GM21390 (cell line): Measurements from ENCODE around the gene IGDCC3.

Experiments
- ATAC-seq: cut with Tn5 transposase; IDR thresholded peaks from one replicate; pipeline ENCODE4 v1.9.1; 2021; ENCODE audit not compliant: unreplicated experiment

The IGDCC3 gene

GRCh38 chr15:65388306-65389080, 10.7 kb upstream of the IGDCC3 start:
- no peak for ATAC-seq

- ATAC-seq = no peak
Observed at GRCh38 chr15:65386886-65387285, 9.1 kb upstream of the IGDCC3 start.

- no peak for ATAC-seq
Observed at GRCh38 chr15:65386376-65386775, 8.6 kb upstream of the IGDCC3 start.

GRCh38 chr15:65385870-65386258, 8.1 kb upstream of the IGDCC3 start:
- ATAC-seq = no peak

GRCh38 chr15:65384895-65385869, 7.4 kb upstream of the IGDCC3 start:
- ATAC-seq = no peak

GRCh38 chr15:65384505-65384894, 6.7 kb upstream of the IGDCC3 start:
- ATAC-seq = no peak

GRCh38 chr15:65383991-65384390, 6.2 kb upstream of the IGDCC3 start:
- ATAC-seq = no peak

GRCh38 chr15:65383456-65383855, 5.7 kb upstream of the IGDCC3 start:
- ATAC-seq = no peak

GRCh38 chr15:65382921-65383320, 5.1 kb upstream of the IGDCC3 start:
- no peak for ATAC-seq

GRCh38 chr15:65382146-65382491, 4.3 kb upstream of the IGDCC3 start:
- ATAC-seq = no peak

- no peak for ATAC-seq
Observed at GRCh38 chr15:65381445-65382145, 3.8 kb upstream of the IGDCC3 start.

- ATAC-seq = no peak
Observed at GRCh38 chr15:65379986-65380385, 2.2 kb upstream of the IGDCC3 start.

GRCh38 chr15:65377105-65377975, 462 bp downstream of the IGDCC3 start:
- ATAC-seq = no peak

- ATAC-seq = no peak
Observed at GRCh38 chr15:65376767-65377104, 1.1 kb downstream of the IGDCC3 start.

GRCh38 chr15:65375871-65376607, 1.8 kb downstream of the IGDCC3 start:
- ATAC-seq = no peak

GRCh38 chr15:65374821-65375401, 2.9 kb downstream of the IGDCC3 start:
- no peak for ATAC-seq

- no peak for ATAC-seq
Observed at GRCh38 chr15:65374334-65374733, 3.5 kb downstream of the IGDCC3 start.

GRCh38 chr15:65373163-65373651, 4.6 kb downstream of the IGDCC3 start:
- no peak for ATAC-seq

GRCh38 chr15:65372787-65373067, 5.1 kb downstream of the IGDCC3 start:
- no peak for ATAC-seq
